Measurements from ENCODE around the gene SYT11. TPM values are rescaled to one million over a fixed set of nuclear protein-coding genes. Genes with fewer than 3 reads are reported as not detected.

The SYT11 gene
- total RNA-seq, 1 experiment from 2014 or later, result 6.1 TPM

DNA sequence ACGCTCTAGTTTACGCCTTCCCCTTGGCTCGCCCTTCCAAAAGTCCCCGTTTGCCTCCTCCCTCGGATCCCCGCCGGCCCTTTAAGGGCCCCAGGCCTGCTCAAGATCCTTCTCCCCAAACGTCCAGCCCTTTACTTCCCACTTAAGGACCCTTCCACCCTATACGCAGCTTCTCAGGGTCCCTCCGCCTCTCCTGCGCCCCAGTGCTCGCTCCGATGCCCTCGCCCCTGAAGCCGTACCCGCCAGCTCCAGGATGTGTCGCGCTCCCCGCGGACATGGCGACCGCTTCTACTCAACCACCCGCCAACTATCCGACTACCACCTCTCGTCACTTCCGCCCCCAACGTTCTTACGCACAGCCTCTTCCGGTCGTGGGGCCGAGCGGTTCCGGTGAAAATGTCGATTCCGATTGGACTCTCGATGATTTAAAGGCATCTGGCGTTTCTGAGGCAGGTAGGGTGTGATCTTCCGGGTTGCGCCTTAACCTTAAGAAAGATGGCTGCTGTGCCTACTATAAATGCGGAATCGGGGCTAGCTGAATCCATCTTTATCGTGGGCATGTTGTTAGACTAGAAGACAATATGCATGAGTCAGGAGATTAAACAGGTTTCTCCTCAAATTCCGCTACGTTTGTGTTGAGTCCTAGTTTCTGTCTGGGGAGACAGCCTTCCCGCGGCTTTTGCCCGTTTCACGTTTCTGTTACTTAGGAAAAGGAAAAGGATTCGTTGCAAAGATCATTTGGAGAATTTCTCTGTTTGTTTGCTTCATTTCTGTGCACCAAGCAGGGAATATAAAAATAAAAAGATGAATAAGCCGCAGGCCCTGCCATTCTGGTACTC lies 74.9 kb downstream of the SYT11 start, which contains the start of gene KHDC4 (continued):
- TF ChIP-seq, protein P1, sequence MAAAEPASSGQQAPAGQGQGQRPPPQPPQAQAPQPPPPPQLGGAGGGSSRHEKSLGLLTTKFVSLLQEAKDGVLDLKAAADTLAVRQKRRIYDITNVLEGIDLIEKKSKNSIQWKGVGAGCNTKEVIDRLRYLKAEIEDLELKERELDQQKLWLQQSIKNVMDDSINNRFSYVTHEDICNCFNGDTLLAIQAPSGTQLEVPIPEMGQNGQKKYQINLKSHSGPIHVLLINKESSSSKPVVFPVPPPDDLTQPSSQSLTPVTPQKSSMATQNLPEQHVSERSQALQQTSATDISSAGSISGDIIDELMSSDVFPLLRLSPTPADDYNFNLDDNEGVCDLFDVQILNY (CRISPR knock-in tag; IDR thresholded peaks at IDR 0.05), result 0 out of 2 replicates have a peak, but pooled peaks have one; percentile 64
- TF ChIP-seq, protein P2, sequence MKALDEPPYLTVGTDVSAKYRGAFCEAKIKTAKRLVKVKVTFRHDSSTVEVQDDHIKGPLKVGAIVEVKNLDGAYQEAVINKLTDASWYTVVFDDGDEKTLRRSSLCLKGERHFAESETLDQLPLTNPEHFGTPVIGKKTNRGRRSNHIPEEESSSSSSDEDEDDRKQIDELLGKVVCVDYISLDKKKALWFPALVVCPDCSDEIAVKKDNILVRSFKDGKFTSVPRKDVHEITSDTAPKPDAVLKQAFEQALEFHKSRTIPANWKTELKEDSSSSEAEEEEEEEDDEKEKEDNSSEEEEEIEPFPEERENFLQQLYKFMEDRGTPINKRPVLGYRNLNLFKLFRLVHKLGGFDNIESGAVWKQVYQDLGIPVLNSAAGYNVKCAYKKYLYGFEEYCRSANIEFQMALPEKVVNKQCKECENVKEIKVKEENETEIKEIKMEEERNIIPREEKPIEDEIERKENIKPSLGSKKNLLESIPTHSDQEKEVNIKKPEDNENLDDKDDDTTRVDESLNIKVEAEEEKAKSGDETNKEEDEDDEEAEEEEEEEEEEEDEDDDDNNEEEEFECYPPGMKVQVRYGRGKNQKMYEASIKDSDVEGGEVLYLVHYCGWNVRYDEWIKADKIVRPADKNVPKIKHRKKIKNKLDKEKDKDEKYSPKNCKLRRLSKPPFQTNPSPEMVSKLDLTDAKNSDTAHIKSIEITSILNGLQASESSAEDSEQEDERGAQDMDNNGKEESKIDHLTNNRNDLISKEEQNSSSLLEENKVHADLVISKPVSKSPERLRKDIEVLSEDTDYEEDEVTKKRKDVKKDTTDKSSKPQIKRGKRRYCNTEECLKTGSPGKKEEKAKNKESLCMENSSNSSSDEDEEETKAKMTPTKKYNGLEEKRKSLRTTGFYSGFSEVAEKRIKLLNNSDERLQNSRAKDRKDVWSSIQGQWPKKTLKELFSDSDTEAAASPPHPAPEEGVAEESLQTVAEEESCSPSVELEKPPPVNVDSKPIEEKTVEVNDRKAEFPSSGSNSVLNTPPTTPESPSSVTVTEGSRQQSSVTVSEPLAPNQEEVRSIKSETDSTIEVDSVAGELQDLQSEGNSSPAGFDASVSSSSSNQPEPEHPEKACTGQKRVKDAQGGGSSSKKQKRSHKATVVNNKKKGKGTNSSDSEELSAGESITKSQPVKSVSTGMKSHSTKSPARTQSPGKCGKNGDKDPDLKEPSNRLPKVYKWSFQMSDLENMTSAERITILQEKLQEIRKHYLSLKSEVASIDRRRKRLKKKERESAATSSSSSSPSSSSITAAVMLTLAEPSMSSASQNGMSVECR (CRISPR knock-in tag; IDR thresholded peaks at IDR 0.05; ENCODE audit: borderline replicate concordance), result peak; percentile 72; the same call in 1 of the 2 replicates
- TF ChIP-seq ZNF396 (CRISPR knock-in tag; IDR thresholded peaks at IDR 0.05; ENCODE audit: borderline replicate concordance) (no peak), CREB1 (CRISPR knock-in tag; IDR thresholded peaks at IDR 0.05) (peak; percentile 38; the same call in 1 of the 2 replicates), E2F1 (CRISPR knock-in tag; IDR thresholded peaks at IDR 0.05) (0 out of 2 replicates have a peak, but pooled peaks have one; percentile 21), FOXP1 (CRISPR knock-in tag; IDR thresholded peaks at IDR 0.05; ENCODE audit: borderline replicate concordance) (peak; percentile 70; the same call in 1 of the 2 replicates), NR2C2 (CRISPR knock-in tag; IDR thresholded peaks at IDR 0.05) (peak; percentile 86)

Other genes with a start within 250 kb of the SYT11 start
- 44.6 to 61.7 TPM (median 46.3 TPM) in 3 replicates for gene MSTO1, start 249.3 kb upstream of the SYT11 start, total RNA-seq (2021)
- gene YY1AP1, start 170.8 kb upstream of the SYT11 start, total RNA-seq (2021), result 41.8 to 45.0 TPM (median 41.8 TPM) in 3 replicates
- 107 to 125 TPM (median 109 TPM) in 3 replicates for gene DAP3, start 170.5 kb upstream of the SYT11 start, total RNA-seq (2021)
- 44.6 to 54.4 TPM (median 46.6 TPM) in 3 replicates for gene GON4L, start 2.4 kb upstream of the SYT11 start, total RNA-seq (2021)
- 25.1 to 29.3 TPM (median 27.2 TPM) in 3 replicates for gene RIT1, start 51.8 kb downstream of the SYT11 start, total RNA-seq (2021)
- gene KHDC4, start 74.8 kb downstream of the SYT11 start, total RNA-seq (2021), result 46.0 to 64.4 TPM (median 59.8 TPM) in 3 replicates
- not detected in 3 replicates for gene RXFP4, start 82.1 kb downstream of the SYT11 start, total RNA-seq (2021)
- gene ARHGEF2, start 119.0 kb downstream of the SYT11 start, total RNA-seq (2021), result 60.0 to 69.5 TPM (median 66.2 TPM) in 3 replicates
- 172 to 175 TPM (median 174 TPM) in 3 replicates for gene SSR2, start 161.4 kb downstream of the SYT11 start, total RNA-seq (2021)
- gene UBQLN4, start 194.2 kb downstream of the SYT11 start, total RNA-seq (2021), result 35.0 to 37.3 TPM (median 36.3 TPM) in 3 replicates
- gene LAMTOR2, start 195.2 kb downstream of the SYT11 start, total RNA-seq (2021), result 62.4 to 75.7 TPM (median 73.8 TPM) in 3 replicates
- 61.9 to 82.8 TPM (median 82.5 TPM) in 3 replicates for gene RAB25, start 201.6 kb downstream of the SYT11 start, total RNA-seq (2021)
- 66.3 to 79.1 TPM (median 70.6 TPM) in 3 replicates for gene MEX3A, start 222.9 kb downstream of the SYT11 start, total RNA-seq (2021)